Nephron (organoid): Measurements from ENCODE around the gene RADIL.

ENCODE experiments used
- H3K27ac Mint-ChIP-seq, 3 experiments: 2 replicates each; pipeline ENCODE4 v1.8.0; 2020; ENCODE audit warnings: mixed read lengths in 3 of 3, mild to moderate bottlenecking in 2 of 3, moderate library complexity in 1 of 3
- H3K27me3 Mint-ChIP-seq: 2 replicates; pipeline ENCODE4 v1.8.0; 2021; ENCODE audit warnings: low read depth, mild to moderate bottlenecking, moderate library complexity, mixed read lengths
- H3K36me3 Mint-ChIP-seq: 2 replicates; pipeline ENCODE4 v1.8.0; 2020; ENCODE audit warnings: low read depth, mixed read lengths
- H3K4me1 Mint-ChIP-seq: 2 replicates; pipeline ENCODE4 v1.8.0; 2020; ENCODE audit warnings: mixed read lengths
- H3K4me3 Mint-ChIP-seq, 3 experiments: 2 replicates each; pipeline ENCODE4 v1.8.0; 2020; ENCODE audit warnings: mild to moderate bottlenecking in 3 of 3, mixed read lengths in 3 of 3, moderate library complexity in 2 of 3
- H3K9me3 Mint-ChIP-seq: 2 replicates; pipeline ENCODE4 v1.8.0; 2020; ENCODE audit warnings: mixed read lengths
- CTCF ChIP-seq, 3 experiments: fragments of 200-600 bp; sonication (generic); IDR thresholded peaks; one replicate each; pipeline ENCODE4 v1.5.0; 2021; ENCODE audit warnings: antibody characterized with exemption in 3 of 3; ENCODE audit not compliant: unreplicated experiment in 3 of 3

The RADIL gene

GRCh38 chr7:4916113-4916512 is 32.6 kb upstream of the RADIL start:
- Mint-ChIP-seq H3K4me3 (no peak overlapping the region), H3K9me3 (peaks cover 2% of the 10 kb centered on the region), H3K4me1 (no peaks in the 10 kb centered on the region)

GRCh38 chr7:4911111-4911828 is 27.8 kb upstream of the RADIL start:
- Mint-ChIP-seq H3K36me3 (no peaks in the 10 kb centered on the region), H3K27ac (no peak overlapping the region), H3K27me3 (peaks cover 7% of the 10 kb centered on the region), H3K4me3 (no peak overlapping the region), H3K9me3 (no peaks in the 10 kb centered on the region), H3K4me1 (no peaks in the 10 kb centered on the region)
- TF ChIP-seq CTCF (IDR thresholded peaks at IDR 0.05; ENCODE audit: unreplicated experiment in 3 of 3): no peak

More at GRCh38 chr7:4916113-4916512, 32.6 kb upstream of the RADIL start:
- TF ChIP-seq CTCF (IDR thresholded peaks at IDR 0.05; ENCODE audit: unreplicated experiment in 3 of 3): no peak
- Mint-ChIP-seq H3K27me3 (peaks cover 4% of the 10 kb centered on the region), H3K36me3 (no peaks in the 10 kb centered on the region), H3K27ac (no peak overlapping the region)

GRCh38 chr7:4906682-4907081 is 23.2 kb upstream of the RADIL start:
- TF ChIP-seq CTCF (IDR thresholded peaks at IDR 0.05; ENCODE audit: unreplicated experiment in 3 of 3): no peak
- H3K4me3 Mint-ChIP-seq: no peak overlapping the region
- no peaks in the 10 kb centered on the region for H3K9me3 Mint-ChIP-seq
- peaks cover 22% of the 10 kb centered on the region for H3K27me3 Mint-ChIP-seq
- no peaks in the 10 kb centered on the region for H3K36me3 Mint-ChIP-seq
- no peaks in the 10 kb centered on the region for H3K4me1 Mint-ChIP-seq
- H3K27ac Mint-ChIP-seq: no peak overlapping the region

DNA sequence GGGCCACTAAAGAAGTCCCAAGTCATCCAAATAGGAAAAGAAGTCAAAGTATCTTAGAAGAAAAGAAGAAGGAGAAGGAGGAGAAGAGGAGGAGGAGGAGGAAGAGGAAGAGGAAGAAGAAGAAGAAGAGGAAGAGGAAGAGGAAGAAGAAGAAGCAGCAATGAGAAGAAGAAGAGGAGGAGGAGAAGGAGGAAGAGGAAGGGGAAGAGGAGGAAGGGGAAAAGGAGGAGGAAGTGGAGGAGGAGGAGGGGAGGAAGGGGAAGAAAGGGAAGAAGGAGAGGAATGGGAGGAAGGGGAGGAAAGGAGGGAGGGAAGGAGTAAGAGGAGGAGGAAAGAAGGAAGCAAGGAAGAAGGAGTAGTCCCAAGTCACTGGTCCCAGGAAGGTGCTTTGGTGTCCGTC is 21.7 kb upstream of the RADIL start:
- Mint-ChIP-seq H3K27ac (no peak overlapping the region), H3K27me3 (peaks cover 27% of the 10 kb centered on the region), H3K4me1 (no peaks in the 10 kb centered on the region)

DNA sequence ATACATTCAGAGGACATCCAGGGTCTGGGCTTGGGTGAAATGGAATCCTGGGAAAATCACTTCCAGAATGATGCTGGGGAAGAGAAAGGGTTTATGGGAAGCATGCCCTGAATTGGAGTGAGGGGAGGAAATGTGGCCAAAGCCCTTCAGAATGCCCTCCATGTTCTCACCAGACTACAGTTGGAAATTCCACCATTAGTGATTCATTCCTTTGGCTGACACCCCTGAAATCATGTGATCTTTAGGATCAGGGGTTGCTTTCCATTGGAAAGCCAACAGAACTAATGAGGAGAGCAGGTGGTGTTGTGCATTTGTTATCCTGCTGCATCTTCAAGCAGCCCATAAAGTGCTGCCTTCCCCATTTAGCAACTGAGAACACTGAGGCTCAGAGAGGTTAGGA is 20.8 kb upstream of the RADIL start:
- no peaks in the 10 kb centered on the region for H3K36me3 Mint-ChIP-seq
- peaks cover 27% of the 10 kb centered on the region for H3K27me3 Mint-ChIP-seq
- no peak overlapping the region for H3K27ac Mint-ChIP-seq

More for the DNA sequence above, 21.7 kb upstream of the RADIL start:
- Mint-ChIP-seq H3K36me3 (no peaks in the 10 kb centered on the region), H3K9me3 (no peaks in the 10 kb centered on the region), H3K4me3 (no peak overlapping the region)
- no peak for TF ChIP-seq CTCF (IDR thresholded peaks at IDR 0.05; ENCODE audit: unreplicated experiment in 3 of 3)

More for the DNA sequence above, 20.8 kb upstream of the RADIL start:
- no peaks in the 10 kb centered on the region for H3K4me1 Mint-ChIP-seq
- H3K4me3 Mint-ChIP-seq: no peak overlapping the region
- no peak for TF ChIP-seq CTCF (IDR thresholded peaks at IDR 0.05; ENCODE audit: unreplicated experiment in 3 of 3)
- no peaks in the 10 kb centered on the region for H3K9me3 Mint-ChIP-seq
